HEK293 (cell line): Measurements from ENCODE around the gene CUL3.

Source experiments
- OSR2 ChIP-seq: fragments of 450-650 bp; formaldehyde crosslinking; IDR thresholded peaks from 2 replicates; pipeline ENCODE4 v1.5.1; 2016; ENCODE audit warnings: missing biosample characterization, missing genetic modification characterization
- SP3 ChIP-seq: fragments of 450-650 bp; formaldehyde crosslinking; IDR thresholded peaks from 2 replicates; pipeline ENCODE4 v1.5.1; 2016; ENCODE audit warnings: missing biosample characterization, missing genetic modification characterization
- SP7 ChIP-seq: fragments of 450-650 bp; formaldehyde crosslinking; IDR thresholded peaks from 2 replicates; pipeline ENCODE4 v1.5.1; 2016; ENCODE audit warnings: missing biosample characterization, missing genetic modification characterization
- YY2 ChIP-seq: fragments of 450-650 bp; formaldehyde crosslinking; IDR thresholded peaks from 2 replicates; pipeline ENCODE4 v1.5.1; 2016; ENCODE audit warnings: missing biosample characterization, missing genetic modification characterization
- ZNF155 ChIP-seq: fragments of 450-650 bp; formaldehyde crosslinking; IDR thresholded peaks from 2 replicates; pipeline ENCODE4 v1.5.1; 2016; ENCODE audit warnings: missing biosample characterization, missing genetic modification characterization
- ZNF549 ChIP-seq: fragments of 450-650 bp; IDR thresholded peaks from 2 replicates; pipeline ENCODE4 v1.5.1; 2018; ENCODE audit warnings: missing biosample characterization, missing genetic modification characterization, mild to moderate bottlenecking, inconsistent platforms, moderate library complexity
- ZNF600 ChIP-seq: fragments of 450-650 bp; formaldehyde crosslinking; IDR thresholded peaks from 2 replicates; pipeline ENCODE4 v1.5.1; 2016; ENCODE audit warnings: missing biosample characterization, missing genetic modification characterization
- TF ChIP-seq, protein P1 (sequence below): fragments of 450-650 bp; formaldehyde crosslinking; IDR thresholded peaks from 2 replicates; pipeline ENCODE4 v1.5.1; 2016; ENCODE audit warnings: missing biosample characterization, missing genetic modification characterization
- TF ChIP-seq, protein P2 (sequence below): fragments of 450-650 bp; formaldehyde crosslinking; IDR thresholded peaks from 2 replicates; pipeline ENCODE4 v1.5.1; 2016; ENCODE audit warnings: missing biosample characterization, missing genetic modification characterization

DNA sequence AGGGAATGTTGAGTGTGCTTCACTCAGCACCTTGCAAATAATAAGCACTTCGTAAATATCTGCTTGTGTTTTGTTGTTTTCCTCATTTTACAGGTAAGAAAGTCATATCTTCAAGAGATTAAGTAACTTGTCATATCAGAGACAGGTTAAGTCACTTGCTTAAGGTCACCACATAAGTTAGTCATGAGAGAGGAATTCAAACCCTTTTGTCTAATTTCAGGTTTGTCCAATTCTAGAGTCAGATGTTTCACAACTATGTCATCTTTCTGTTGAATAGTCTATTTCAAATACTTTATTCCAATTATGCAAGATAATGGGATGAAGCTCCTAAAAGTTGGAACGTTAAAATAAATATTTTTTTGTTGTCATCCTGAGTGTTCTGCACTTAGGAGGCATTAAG is 13.5 kb upstream of the CUL3 start:
- TF ChIP-seq, protein P1, sequence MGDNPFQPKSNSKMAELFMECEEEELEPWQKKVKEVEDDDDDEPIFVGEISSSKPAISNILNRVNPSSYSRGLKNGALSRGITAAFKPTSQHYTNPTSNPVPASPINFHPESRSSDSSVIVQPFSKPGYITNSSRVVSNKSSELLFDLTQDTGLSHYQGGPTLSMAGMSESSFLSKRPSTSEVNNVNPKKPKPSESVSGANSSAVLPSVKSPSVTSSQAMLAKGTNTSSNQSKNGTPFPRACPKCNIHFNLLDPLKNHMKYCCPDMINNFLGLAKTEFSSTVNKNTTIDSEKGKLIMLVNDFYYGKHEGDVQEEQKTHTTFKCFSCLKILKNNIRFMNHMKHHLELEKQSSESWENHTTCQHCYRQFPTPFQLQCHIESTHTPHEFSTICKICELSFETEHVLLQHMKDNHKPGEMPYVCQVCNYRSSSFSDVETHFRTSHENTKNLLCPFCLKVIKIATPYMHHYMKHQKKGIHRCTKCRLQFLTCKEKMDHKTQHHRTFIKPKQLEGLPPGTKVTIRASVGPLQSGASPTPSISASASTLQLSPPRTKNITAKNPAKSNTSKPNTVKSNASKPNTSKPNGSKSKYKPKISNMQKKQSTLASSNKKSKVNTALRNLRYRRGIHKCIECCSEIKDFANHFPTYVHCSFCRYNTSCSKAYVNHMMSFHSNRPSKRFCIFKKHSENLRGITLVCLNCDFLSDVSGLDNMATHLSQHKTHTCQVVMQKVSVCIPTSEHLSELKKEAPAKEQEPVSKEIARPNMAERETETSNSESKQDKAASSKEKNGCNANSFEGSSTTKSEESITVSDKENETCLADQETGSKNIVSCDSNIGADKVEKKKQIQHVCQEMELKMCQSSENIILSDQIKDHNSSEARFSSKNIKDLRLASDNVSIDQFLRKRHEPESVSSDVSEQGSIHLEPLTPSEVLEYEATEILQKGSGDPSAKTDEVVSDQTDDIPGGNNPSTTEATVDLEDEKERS (tag by site-specific recombination): no peak
- TF ChIP-seq, protein P2, sequence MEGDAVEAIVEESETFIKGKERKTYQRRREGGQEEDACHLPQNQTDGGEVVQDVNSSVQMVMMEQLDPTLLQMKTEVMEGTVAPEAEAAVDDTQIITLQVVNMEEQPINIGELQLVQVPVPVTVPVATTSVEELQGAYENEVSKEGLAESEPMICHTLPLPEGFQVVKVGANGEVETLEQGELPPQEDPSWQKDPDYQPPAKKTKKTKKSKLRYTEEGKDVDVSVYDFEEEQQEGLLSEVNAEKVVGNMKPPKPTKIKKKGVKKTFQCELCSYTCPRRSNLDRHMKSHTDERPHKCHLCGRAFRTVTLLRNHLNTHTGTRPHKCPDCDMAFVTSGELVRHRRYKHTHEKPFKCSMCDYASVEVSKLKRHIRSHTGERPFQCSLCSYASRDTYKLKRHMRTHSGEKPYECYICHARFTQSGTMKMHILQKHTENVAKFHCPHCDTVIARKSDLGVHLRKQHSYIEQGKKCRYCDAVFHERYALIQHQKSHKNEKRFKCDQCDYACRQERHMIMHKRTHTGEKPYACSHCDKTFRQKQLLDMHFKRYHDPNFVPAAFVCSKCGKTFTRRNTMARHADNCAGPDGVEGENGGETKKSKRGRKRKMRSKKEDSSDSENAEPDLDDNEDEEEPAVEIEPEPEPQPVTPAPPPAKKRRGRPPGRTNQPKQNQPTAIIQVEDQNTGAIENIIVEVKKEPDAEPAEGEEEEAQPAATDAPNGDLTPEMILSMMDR (tag by site-specific recombination): no peak
- no peak for TF ChIP-seq ZNF155 (tag by site-specific recombination)
- TF ChIP-seq OSR2 (tag by site-specific recombination): no peak
- TF ChIP-seq ZNF549 (tag by site-specific recombination): no peak
- no peak for TF ChIP-seq SP7 (tag by site-specific recombination)
- TF ChIP-seq YY2 (tag by site-specific recombination): no peak
- no peak for TF ChIP-seq SP3 (tag by site-specific recombination)
- TF ChIP-seq ZNF600 (tag by site-specific recombination): no peak
